ENCODE data around the gene SGCA. TPM values are rescaled to one million over a fixed set of nuclear protein-coding genes. Genes with fewer than 3 reads are reported as not detected.
A peak's percentile ranks its signal among the peaks of the same experiment; 100 is the strongest.

SGCA gene
- total and polyA plus RNA-seq, 10 of the 15 experiments (the other 5 are each of a cell fraction or from before 2014, with no cell fraction given): 0.13 to 2.2 (median 0.50) TPM; not detected in 2

DNA sequence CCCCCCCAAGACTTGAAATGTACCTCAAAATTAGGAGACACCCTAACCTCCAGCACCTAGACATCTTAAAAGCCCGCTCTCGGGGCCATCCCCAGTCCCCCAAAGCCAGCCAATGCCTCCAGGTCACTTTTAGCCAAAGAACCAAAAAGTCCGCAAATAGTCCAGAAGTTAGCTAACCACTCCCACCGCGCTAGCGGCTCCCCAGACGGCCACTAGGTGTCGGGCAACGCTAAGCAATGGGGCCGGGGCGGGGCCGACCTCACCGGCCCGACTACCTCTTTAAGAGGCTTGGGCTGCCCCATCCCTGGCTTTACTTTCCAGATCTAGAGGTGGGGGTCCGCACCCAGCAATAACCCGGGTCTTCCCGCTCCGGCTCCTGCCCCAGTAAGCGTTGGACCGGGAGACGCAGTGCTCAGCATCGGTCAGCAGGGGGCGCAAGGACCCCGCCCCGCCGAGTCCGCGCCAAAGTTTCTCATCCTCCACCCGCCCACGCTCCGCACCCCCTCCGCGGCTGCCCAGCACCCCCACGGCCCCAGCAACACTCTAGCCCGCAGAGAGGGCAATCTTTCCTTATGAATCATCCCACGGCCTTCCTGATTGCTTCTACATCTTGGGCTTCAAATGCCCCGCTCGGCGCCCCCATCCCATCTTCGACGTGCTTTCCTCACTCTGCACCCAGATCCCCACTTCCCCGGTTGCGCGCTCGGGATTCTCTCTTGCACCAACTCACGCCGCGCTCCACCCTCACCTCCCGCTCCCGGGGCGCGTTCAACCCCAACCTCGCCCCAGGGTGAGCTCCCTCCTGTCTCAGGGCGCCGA lies 34.9 kb downstream of the SGCA start (continued):
- TF ChIP-seq, protein P1, sequence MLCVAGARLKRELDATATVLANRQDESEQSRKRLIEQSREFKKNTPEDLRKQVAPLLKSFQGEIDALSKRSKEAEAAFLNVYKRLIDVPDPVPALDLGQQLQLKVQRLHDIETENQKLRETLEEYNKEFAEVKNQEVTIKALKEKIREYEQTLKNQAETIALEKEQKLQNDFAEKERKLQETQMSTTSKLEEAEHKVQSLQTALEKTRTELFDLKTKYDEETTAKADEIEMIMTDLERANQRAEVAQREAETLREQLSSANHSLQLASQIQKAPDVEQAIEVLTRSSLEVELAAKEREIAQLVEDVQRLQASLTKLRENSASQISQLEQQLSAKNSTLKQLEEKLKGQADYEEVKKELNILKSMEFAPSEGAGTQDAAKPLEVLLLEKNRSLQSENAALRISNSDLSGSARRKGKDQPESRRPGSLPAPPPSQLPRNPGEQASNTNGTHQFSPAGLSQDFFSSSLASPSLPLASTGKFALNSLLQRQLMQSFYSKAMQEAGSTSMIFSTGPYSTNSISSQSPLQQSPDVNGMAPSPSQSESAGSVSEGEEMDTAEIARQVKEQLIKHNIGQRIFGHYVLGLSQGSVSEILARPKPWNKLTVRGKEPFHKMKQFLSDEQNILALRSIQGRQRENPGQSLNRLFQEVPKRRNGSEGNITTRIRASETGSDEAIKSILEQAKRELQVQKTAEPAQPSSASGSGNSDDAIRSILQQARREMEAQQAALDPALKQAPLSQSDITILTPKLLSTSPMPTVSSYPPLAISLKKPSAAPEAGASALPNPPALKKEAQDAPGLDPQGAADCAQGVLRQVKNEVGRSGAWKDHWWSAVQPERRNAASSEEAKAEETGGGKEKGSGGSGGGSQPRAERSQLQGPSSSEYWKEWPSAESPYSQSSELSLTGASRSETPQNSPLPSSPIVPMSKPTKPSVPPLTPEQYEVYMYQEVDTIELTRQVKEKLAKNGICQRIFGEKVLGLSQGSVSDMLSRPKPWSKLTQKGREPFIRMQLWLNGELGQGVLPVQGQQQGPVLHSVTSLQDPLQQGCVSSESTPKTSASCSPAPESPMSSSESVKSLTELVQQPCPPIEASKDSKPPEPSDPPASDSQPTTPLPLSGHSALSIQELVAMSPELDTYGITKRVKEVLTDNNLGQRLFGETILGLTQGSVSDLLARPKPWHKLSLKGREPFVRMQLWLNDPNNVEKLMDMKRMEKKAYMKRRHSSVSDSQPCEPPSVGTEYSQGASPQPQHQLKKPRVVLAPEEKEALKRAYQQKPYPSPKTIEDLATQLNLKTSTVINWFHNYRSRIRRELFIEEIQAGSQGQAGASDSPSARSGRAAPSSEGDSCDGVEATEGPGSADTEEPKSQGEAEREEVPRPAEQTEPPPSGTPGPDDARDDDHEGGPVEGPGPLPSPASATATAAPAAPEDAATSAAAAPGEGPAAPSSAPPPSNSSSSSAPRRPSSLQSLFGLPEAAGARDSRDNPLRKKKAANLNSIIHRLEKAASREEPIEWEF (IDR thresholded peaks at IDR 0.05; ENCODE audit: insufficient replicate concordance, low read depth, low read length): no peak
- TF ChIP-seq HDGF (IDR thresholded peaks at IDR 0.05): no peak
- TF ChIP-seq FOXK2 (IDR thresholded peaks at IDR 0.05): no peak
- TF ChIP-seq, protein P2, sequence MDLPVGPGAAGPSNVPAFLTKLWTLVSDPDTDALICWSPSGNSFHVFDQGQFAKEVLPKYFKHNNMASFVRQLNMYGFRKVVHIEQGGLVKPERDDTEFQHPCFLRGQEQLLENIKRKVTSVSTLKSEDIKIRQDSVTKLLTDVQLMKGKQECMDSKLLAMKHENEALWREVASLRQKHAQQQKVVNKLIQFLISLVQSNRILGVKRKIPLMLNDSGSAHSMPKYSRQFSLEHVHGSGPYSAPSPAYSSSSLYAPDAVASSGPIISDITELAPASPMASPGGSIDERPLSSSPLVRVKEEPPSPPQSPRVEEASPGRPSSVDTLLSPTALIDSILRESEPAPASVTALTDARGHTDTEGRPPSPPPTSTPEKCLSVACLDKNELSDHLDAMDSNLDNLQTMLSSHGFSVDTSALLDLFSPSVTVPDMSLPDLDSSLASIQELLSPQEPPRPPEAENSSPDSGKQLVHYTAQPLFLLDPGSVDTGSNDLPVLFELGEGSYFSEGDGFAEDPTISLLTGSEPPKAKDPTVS (IDR thresholded peaks at IDR 0.05; ENCODE audit: low read depth, low read length): no peak
- TF ChIP-seq SP1 (IDR thresholded peaks at IDR 0.05; ENCODE audit: low read depth, low read length): no peak
- peak; percentile 38 for TF ChIP-seq RUNX3 (IDR thresholded peaks at IDR 0.05; ENCODE audit: low read length)
- TF ChIP-seq PAX5 (IDR thresholded peaks at IDR 0.05; ENCODE audit: borderline replicate concordance, low read depth, low read length): no peak
- peak in 1 of 2 experiments; percentile 19; a peak in 1 of 4 replicates for TF ChIP-seq BHLHE40 (IDR thresholded peaks at IDR 0.05; ENCODE audit: borderline replicate concordance in 1 of 2, low read depth in 2 of 2, low read length in 1 of 2)
- TF ChIP-seq, protein P3, sequence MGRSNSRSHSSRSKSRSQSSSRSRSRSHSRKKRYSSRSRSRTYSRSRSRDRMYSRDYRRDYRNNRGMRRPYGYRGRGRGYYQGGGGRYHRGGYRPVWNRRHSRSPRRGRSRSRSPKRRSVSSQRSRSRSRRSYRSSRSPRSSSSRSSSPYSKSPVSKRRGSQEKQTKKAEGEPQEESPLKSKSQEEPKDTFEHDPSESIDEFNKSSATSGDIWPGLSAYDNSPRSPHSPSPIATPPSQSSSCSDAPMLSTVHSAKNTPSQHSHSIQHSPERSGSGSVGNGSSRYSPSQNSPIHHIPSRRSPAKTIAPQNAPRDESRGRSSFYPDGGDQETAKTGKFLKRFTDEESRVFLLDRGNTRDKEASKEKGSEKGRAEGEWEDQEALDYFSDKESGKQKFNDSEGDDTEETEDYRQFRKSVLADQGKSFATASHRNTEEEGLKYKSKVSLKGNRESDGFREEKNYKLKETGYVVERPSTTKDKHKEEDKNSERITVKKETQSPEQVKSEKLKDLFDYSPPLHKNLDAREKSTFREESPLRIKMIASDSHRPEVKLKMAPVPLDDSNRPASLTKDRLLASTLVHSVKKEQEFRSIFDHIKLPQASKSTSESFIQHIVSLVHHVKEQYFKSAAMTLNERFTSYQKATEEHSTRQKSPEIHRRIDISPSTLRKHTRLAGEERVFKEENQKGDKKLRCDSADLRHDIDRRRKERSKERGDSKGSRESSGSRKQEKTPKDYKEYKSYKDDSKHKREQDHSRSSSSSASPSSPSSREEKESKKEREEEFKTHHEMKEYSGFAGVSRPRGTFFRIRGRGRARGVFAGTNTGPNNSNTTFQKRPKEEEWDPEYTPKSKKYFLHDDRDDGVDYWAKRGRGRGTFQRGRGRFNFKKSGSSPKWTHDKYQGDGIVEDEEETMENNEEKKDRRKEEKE (IDR thresholded peaks at IDR 0.05): no peak
- TF ChIP-seq, protein P4, sequence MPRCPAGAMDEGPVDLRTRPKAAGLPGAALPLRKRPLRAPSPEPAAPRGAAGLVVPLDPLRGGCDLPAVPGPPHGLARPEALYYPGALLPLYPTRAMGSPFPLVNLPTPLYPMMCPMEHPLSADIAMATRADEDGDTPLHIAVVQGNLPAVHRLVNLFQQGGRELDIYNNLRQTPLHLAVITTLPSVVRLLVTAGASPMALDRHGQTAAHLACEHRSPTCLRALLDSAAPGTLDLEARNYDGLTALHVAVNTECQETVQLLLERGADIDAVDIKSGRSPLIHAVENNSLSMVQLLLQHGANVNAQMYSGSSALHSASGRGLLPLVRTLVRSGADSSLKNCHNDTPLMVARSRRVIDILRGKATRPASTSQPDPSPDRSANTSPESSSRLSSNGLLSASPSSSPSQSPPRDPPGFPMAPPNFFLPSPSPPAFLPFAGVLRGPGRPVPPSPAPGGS (IDR thresholded peaks at IDR 0.05; ENCODE audit: borderline replicate concordance, insufficient read depth, low read depth, low read length, poor library complexity, severe bottlenecking): no peak
- TF ChIP-seq TCF12 (IDR thresholded peaks at IDR 0.05; ENCODE audit: low read depth, low read length): no peak
- peak; percentile 71; the same call in 1 of the 2 replicates for TF ChIP-seq NBN (IDR thresholded peaks at IDR 0.05)
- TF ChIP-seq RFX5 (IDR thresholded peaks at IDR 0.05; ENCODE audit: low read depth, low read length): no peak
- TF ChIP-seq CHD2 (IDR thresholded peaks at IDR 0.05; ENCODE audit: borderline replicate concordance, low read depth, low read length): no peak
- no peak for TF ChIP-seq NR2C1 (IDR thresholded peaks at IDR 0.05)
- TF ChIP-seq SPI1 (IDR thresholded peaks at IDR 0.05; ENCODE audit: borderline replicate concordance, insufficient read depth, low read depth, low read length): no peak
- TF ChIP-seq ETV6 (conservative IDR thresholded peaks at IDR 0.05 in 1 of 2, IDR thresholded peaks at IDR 0.05 in 1 of 2; ENCODE audit: borderline replicate concordance in 1 of 2, low read depth in 1 of 2): no peak
- no peak for TF ChIP-seq SUPT20H (IDR thresholded peaks at IDR 0.05; ENCODE audit: borderline replicate concordance, control insufficient read depth, low read depth, low read length)

Measured in GM12878 (cell line).